H1 (cell line): Measurements from ENCODE around the gene RNF128. TPM values are rescaled to one million over a fixed set of nuclear protein-coding genes. Genes with fewer than 3 reads are reported as not detected.

Source experiments
- polyA plus RNA-seq, 7 experiments: library from polyadenylated mRNA; depleted of rRNA in 3 of 7; stranded (reverse) in 5 of 7; unstranded in 2 of 7; fragments of >200 nt in 5 of 7; fragments of 200-250 nt in 2 of 7; gene quantifications; 1 replicate in 5 of 7; 2 replicates in 1 of 7; 4 replicates in 1 of 7; pipeline versions ENCODE4 v1.2.1 to v1.2.3, GENCODE V29; 2011 to 2013; ENCODE audit warnings: missing spikeins in 2 of 7, mixed read lengths in 2 of 7
- total RNA-seq: library from RNA; stranded (reverse); fragmentation: NEBNext Ultra II Directional; extraction: Animal tissue kit (Norgen Biotek cat#: 25700); gene quantifications from 2 replicates; pipeline ENCODE4 v1.2.1, GENCODE V29; 2021

Gene RNF128
- total and polyA plus RNA-seq, 2 of the 8 experiments (the other 6 are each of a cell fraction or from before 2014, with no cell fraction given): 0.74 to 2.0 TPM

Other genes starting within 250 kb of the RNF128 start
- gene RADX, start 114.7 kb upstream of the RNF128 start, total RNA-seq: 3.5 and 4.5 TPM in 2 replicates
- gene RADX, start 114.7 kb upstream of the RNF128 start, polyA plus RNA-seq (2011; rRNA removed): 0.89 and 1.7 TPM in 2 replicates
- gene TBC1D8B, start 76.0 kb downstream of the RNF128 start, total RNA-seq: 7.8 and 8.4 TPM in 2 replicates
- gene TBC1D8B, start 76.0 kb downstream of the RNF128 start, polyA plus RNA-seq (2011; rRNA removed): 0.71 and 0.91 TPM in 2 replicates
- not detected in 2 replicates for gene RIPPLY1, start 176.6 kb downstream of the RNF128 start, total RNA-seq
- not detected in 2 replicates for gene RIPPLY1, start 176.6 kb downstream of the RNF128 start, polyA plus RNA-seq (2011; rRNA removed)
- not detected in 2 replicates for gene CLDN2, start 193.7 kb downstream of the RNF128 start, total RNA-seq
- 0.02 TPM in 1 of 2 replicates, not detected in the other for gene CLDN2, start 193.7 kb downstream of the RNF128 start, polyA plus RNA-seq (2011; rRNA removed)